ENCODE measurements around the gene ENGASE. TPM values are rescaled to one million over a fixed set of nuclear protein-coding genes. Genes with fewer than 3 reads are reported as not detected.

Gene ENGASE
- total and polyA plus RNA-seq, 9 of the 15 experiments (the other 6 are each of a cell fraction or from before 2014, with no cell fraction given), result 0.06 to 45.5 (median 13.9) TPM

DNA sequence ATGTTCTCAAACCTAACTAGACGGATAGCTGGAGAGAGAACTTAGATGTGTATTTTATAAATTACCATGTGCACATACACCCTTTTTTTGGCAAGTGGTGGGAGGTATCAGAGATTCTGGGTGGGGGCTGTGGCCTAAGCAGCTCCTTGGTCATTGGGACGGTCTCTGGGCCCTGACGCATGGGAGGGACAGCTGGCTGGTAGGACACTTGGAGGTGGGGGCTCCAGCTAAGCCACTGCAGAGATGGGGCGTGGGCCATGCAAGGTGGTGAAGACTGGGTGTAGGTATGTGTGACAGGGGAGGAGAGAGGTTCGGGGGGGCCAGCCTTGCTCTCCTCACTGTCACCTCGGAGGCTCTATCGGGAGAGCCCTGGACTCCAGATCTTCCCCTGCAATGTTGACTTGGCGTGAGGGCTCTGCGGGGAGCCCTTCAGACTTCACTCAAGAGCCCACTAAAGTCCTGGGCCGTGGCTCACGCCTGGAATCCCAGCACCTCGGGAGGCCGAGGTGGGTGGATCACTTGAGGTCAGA, 33.5 kb upstream of the ENGASE start (continued):
- TF ChIP-seq TAF1 (IDR thresholded peaks at IDR 0.05; ENCODE audit: control insufficient read depth, extremely low read depth, insufficient read depth, low read length, severe bottlenecking), result no peak
- no peak for TF ChIP-seq NCOA2 (IDR thresholded peaks at IDR 0.05; ENCODE audit: partially characterized antibody in 2 of 2)
- no peak for TF ChIP-seq EP300 (IDR thresholded peaks at IDR 0.05; ENCODE audit: low read length)

DNA sequence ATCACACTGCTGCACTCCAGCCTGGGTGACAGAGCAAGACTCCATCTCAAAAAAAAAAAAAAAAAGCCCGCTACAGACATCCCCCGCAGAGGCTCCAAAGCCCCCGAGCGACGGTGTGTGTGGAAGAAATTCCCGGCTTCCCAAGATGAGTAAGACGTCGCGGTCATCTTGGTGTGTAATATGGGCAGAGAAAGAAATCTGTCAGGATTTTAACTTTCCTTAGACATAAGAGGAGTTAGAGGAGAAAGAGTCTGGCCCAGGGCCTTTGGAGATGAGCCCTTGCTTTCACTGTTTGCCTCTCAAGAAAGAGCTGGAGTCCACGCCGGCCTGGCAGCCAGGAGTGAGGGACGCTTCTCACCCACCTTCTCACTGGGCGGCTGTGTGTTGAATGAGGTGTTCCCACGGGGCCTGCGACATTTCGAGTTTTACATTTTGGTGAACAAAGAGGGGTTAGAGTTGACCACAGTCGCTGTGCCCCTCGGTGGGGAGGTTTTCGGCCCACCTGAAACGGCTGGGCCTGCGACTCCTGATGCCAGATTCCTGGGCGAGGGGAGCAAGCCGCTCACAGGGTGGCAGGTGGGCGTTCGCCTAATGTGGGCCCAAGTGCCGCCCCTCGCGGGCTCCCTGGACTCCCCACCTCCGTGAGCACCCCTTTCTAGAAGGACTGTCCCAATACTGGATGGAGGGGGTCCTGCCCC, 32.8 kb upstream of the ENGASE start:
- Histone ChIP-seq H3K27me3 (ENCODE audit: control insufficient read depth in 2 of 2, insufficient read depth in 2 of 2, low read length in 2 of 2) (peaks cover 22 to 74% of the 10 kb centered on the region in 2 experiments), H3K36me3 (ENCODE audit: control insufficient read depth, insufficient read depth, low read length) (no peaks in the 10 kb centered on the region), H3K4me2 (ENCODE audit: insufficient read depth, low read length) (no peak overlapping the region), H3K27ac (ENCODE audit: extremely low read depth, low read depth, low read length) (no peak overlapping the region), H3K79me2 (ENCODE audit: control insufficient read depth, insufficient read depth, low read length) (no peaks in the 10 kb centered on the region), H3K4me1 (replicated peaks in 1 of 2; ENCODE audit: control insufficient read depth in 2 of 2, insufficient read depth in 2 of 2, low read length in 2 of 2) (peaks cover 0 to 3% of the 10 kb centered on the region in 2 experiments; a peak in 1 of 5 replicates), H3K9ac (ENCODE audit: insufficient read depth in 1 of 2, low read depth in 2 of 2, low read length in 2 of 2) (no peak overlapping the region), H3K9me3 (replicated peaks; ENCODE audit: control insufficient read depth, insufficient read depth, low read depth, low read length) (no peaks in the 10 kb centered on the region; the same call in 1 of the 2 replicates), H3K9me1 (ENCODE audit: control insufficient read depth, insufficient read depth, low read length) (no peaks in the 10 kb centered on the region), H3K4me3 (no peak overlapping the region), H2AFZ (ENCODE audit: low read depth, low read length) (no peak overlapping the region), H4K20me1 (replicated peaks; ENCODE audit: control insufficient read depth, insufficient read depth, low read length) (peaks cover 13% of the 10 kb centered on the region; the same call in 1 of the 2 replicates)
- ATAC-seq (no peak), DNase-seq (ENCODE audit: extremely low read depth in 1 of 4, low spot score in 3 of 4) (no peak), FAIRE-seq (no peak)
- TF ChIP-seq MYC (IDR thresholded peaks at IDR 0.05; ENCODE audit: low read depth, low read length) (no peak), MYC (CRISPR knock-in tag; IDR thresholded peaks at IDR 0.05; ENCODE audit: borderline replicate concordance, low read depth) (no peak), RBM39 (optimal IDR thresholded peaks at IDR 0.05; ENCODE audit: low read depth, low read length) (no peak), ZFP1 (CRISPR knock-in tag; IDR thresholded peaks at IDR 0.05) (no peak), CAMTA2 (CRISPR knock-in tag; conservative IDR thresholded peaks at IDR 0.05) (no peak), ZNF263 (CRISPR knock-in tag; IDR thresholded peaks at IDR 0.05; ENCODE audit: borderline replicate concordance) (no peak), NCOR1 (IDR thresholded peaks at IDR 0.05) (no peak), SAFB (IDR thresholded peaks at IDR 0.05; ENCODE audit: borderline replicate concordance, low read depth, low read length) (no peak), POLR2A (conservative IDR thresholded peaks at IDR 0.05) (no peak), EWSR1 (IDR thresholded peaks at IDR 0.05; ENCODE audit: borderline replicate concordance, low read depth, partially characterized antibody) (no peak), HDAC2 (IDR thresholded peaks at IDR 0.05) (no peak)
- no TSS peak for BruUV-seq (replicated peaks)
- in situ Hi-C loops (cut with MboI) (no loop called here), intact Hi-C loops (cut with micrococcal nuclease) (loop anchor here (2.0 kb wide), 2 partner anchors 23 to 55 kb away; no protein-coding TSS in a partner anchor)
- ChIA-PET CTCF (ENCODE audit: low intra/inter-chr PET ratio) (interaction anchor here (1.1 to 2.1 kb wide), 3 partner anchors 23 to 56 kb away, joined by 3 to 7 read pairs (median 4); no protein-coding TSS in a partner anchor), POLR2A (interaction anchor here (1.2 kb wide), 1 partner anchor 9 kb away, joined by 4 read pairs; no protein-coding TSS in a partner anchor)
- WGBS (ENCODE audit: insufficient coverage, low coverage, missing lambda C conversion rate), result 5% methylated on average over 24 of the region's 29 CpGs
